Smooth muscle cell (in vitro differentiated cells): ENCODE data around the gene MTHFD1L. TPM values are rescaled to one million over a fixed set of nuclear protein-coding genes. Genes with fewer than 3 reads are reported as not detected.
"Not testable (repeated sequence)": the region's sequence is repeated elsewhere in the genome, so short reads cannot be mapped to it uniquely, and the experiment has no call there.

Source experiments
- DNase-seq: peaks from one replicate; lab custom pipeline; 2025; ENCODE audit not compliant: unreplicated experiment; lab: John Stamatoyannopoulos, UW
- H2AFZ ChIP-seq: fragments of 200-600 bp; sonication (generic); 2 replicates; pipeline ENCODE4 v1.6.0; 2016; ENCODE audit warnings: antibody characterized with exemption, low read depth, mild to moderate bottlenecking
- H3F3A ChIP-seq: fragments of 200-600 bp; sonication (generic); 2 replicates; pipeline ENCODE4 v1.6.0; 2017; ENCODE audit warnings: antibody characterized with exemption, low read depth
- H3K27ac ChIP-seq: fragments of 200-600 bp; sonication (generic); 2 replicates; pipeline ENCODE4 v1.5.1; 2016; ENCODE audit warnings: low read depth, mild to moderate bottlenecking
- H3K27me3 ChIP-seq: fragments of 200-600 bp; sonication (generic); 2 replicates; pipeline ENCODE4 v1.6.1; 2016; ENCODE audit warnings: low read depth, mild to moderate bottlenecking
- H3K36me3 ChIP-seq: fragments of 200-600 bp; sonication (generic); 2 replicates; pipeline ENCODE4 v1.5.1; 2016; ENCODE audit warnings: low read depth
- H3K4me1 ChIP-seq: fragments of 200-600 bp; sonication (generic); 2 replicates; pipeline ENCODE4 v1.5.1; 2016; ENCODE audit warnings: low read depth
- H3K4me2 ChIP-seq: fragments of 200-600 bp; sonication (generic); 2 replicates; pipeline ENCODE4 v1.6.0; 2016; ENCODE audit warnings: mild to moderate bottlenecking
- H3K4me3 ChIP-seq: fragments of 200-600 bp; sonication (generic); 2 replicates; pipeline ENCODE4 v1.5.1; 2016; ENCODE audit warnings: mild to moderate bottlenecking
- H3K79me2 ChIP-seq: fragments of 200-600 bp; sonication (generic); 2 replicates; pipeline ENCODE4 v1.6.0; 2016; ENCODE audit warnings: low read depth, mild to moderate bottlenecking
- H3K9ac ChIP-seq: fragments of 200-600 bp; sonication (generic); 2 replicates; pipeline ENCODE4 v1.6.0; 2016; ENCODE audit warnings: low read depth
- H3K9me3 ChIP-seq: fragments of 200-600 bp; sonication (generic); replicated peaks from 2 replicates; pipeline ENCODE4 v1.5.1; 2016; ENCODE audit warnings: low read depth
- H4K20me1 ChIP-seq: fragments of 200-600 bp; sonication (generic); 2 replicates; pipeline ENCODE4 v1.6.0; 2016; ENCODE audit warnings: low read depth
- CTCF ChIP-seq: fragments of 200-600 bp; sonication (generic); IDR thresholded peaks from 2 replicates; pipeline ENCODE4 v1.5.1; 2017; ENCODE audit warnings: borderline replicate concordance, mild to moderate bottlenecking, antibody characterized with exemption; ENCODE audit not compliant: insufficient read depth, poor library complexity, severe bottlenecking
- WGBS: methylation state at CpG from one replicate; pipeline ENCODE4 v1.1.7; 2016; ENCODE audit warnings: low lambda C conversion rate; 5-methylcytosine and 5-hydroxymethylcytosine counted together
- polyA plus RNA-seq: library from polyadenylated mRNA; unstranded; fragments of >200 nt; fragmentation: Nextera tagmentation; extraction: Ambion mirVana; gene quantifications from 2 replicates; pipeline ENCODE4 v1.2.1, GENCODE V29; 2016
- total RNA-seq: library from RNA; depleted of rRNA; stranded (reverse); fragments of >200 nt; gene quantifications from 2 replicates; pipeline ENCODE4 v1.2.3, GENCODE V29; 2014

The MTHFD1L gene
- total and polyA plus RNA-seq, 2 experiments from 2014 or later: 35.9 to 46.2 TPM

- Histone ChIP-seq H3K9ac (no peak overlapping the region), H3K9me3 (no peaks in the 10 kb centered on the region), H4K20me1 (peaks cover 14% of the 10 kb centered on the region), H3K4me2 (no peak overlapping the region), H2AFZ (no peak overlapping the region), H3K4me3 (no peak overlapping the region), H3K4me1 (no peaks in the 10 kb centered on the region), H3F3A (no peaks in the 10 kb centered on the region), H3K36me3 (no peaks in the 10 kb centered on the region), H3K79me2 (no peaks in the 10 kb centered on the region), H3K27ac (no peak overlapping the region), H3K27me3 (no peaks in the 10 kb centered on the region)
- no peak for TF ChIP-seq CTCF
- WGBS: 65% methylated on average over 2 of the region's 2 CpGs
- DNase-seq: no peak
Observed at GRCh38 chr6:150848400-150848799, 17.1 kb upstream of the MTHFD1L start.

GRCh38 chr6:150854392-150854791, 11.1 kb upstream of the MTHFD1L start:
- Histone ChIP-seq H3F3A (peaks cover 15% of the 10 kb centered on the region), H3K4me3 (peak overlapping the region; percentile 2), H3K27ac (peak overlapping the region; percentile 98), H3K4me1 (peaks cover 13% of the 10 kb centered on the region), H3K4me2 (peak overlapping the region; percentile 34)
- WGBS: 70% methylated on average over 5 of the region's 5 CpGs
- not testable (repeated sequence) for H3K9ac ChIP-seq, H3K79me2 ChIP-seq, H2AFZ ChIP-seq, H3K27me3 ChIP-seq, H4K20me1 ChIP-seq, H3K9me3 ChIP-seq, DNase-seq, H3K36me3 ChIP-seq

- H2AFZ ChIP-seq: not testable (repeated sequence)
- WGBS: 70% methylated on average over 8 of the region's 8 CpGs
- H3K4me3 ChIP-seq: peak overlapping the region; percentile 2
Observed at GRCh38 chr6:150855171-150855570, 10.3 kb upstream of the MTHFD1L start.

GRCh38 chr6:150857062-150857944, 8.2 kb upstream of the MTHFD1L start:
- H3F3A ChIP-seq: peaks cover 15% of the 10 kb centered on the region
- no peak for TF ChIP-seq CTCF

More at GRCh38 chr6:150855171-150855570, 10.3 kb upstream of the MTHFD1L start:
- H4K20me1 ChIP-seq, H3K9me3 ChIP-seq, DNase-seq, H3K36me3 ChIP-seq, H3K27me3 ChIP-seq, H3K79me2 ChIP-seq: not testable (repeated sequence)
- Histone ChIP-seq H3K4me2 (peak overlapping the region; percentile 34), H3K9ac (peak overlapping the region; percentile 87), H3K4me1 (peaks cover 13% of the 10 kb centered on the region), H3K27ac (peak overlapping the region; percentile 98), H3F3A (peaks cover 15% of the 10 kb centered on the region)

More at GRCh38 chr6:150857062-150857944, 8.2 kb upstream of the MTHFD1L start:
- H3K79me2 ChIP-seq: no peaks in the 10 kb centered on the region
- no peaks in the 10 kb centered on the region for H3K36me3 ChIP-seq
- H2AFZ ChIP-seq: no peak overlapping the region
- no peak overlapping the region for H3K4me3 ChIP-seq
- H3K9me3 ChIP-seq: no peaks in the 10 kb centered on the region
- peak overlapping the region; percentile 41 for H3K4me2 ChIP-seq
- H3K4me1 ChIP-seq: peaks cover 13% of the 10 kb centered on the region
- H4K20me1 ChIP-seq: no peaks in the 10 kb centered on the region
- H3K27me3 ChIP-seq: no peaks in the 10 kb centered on the region
- H3K27ac ChIP-seq: peak overlapping the region; percentile 98
- peak overlapping the region; percentile 87 for H3K9ac ChIP-seq
- 21% methylated on average over 7 of the region's 7 CpGs for WGBS
- DNase-seq: no peak
